ENCODE results near the gene INPP5D. TPM values are rescaled to one million over a fixed set of nuclear protein-coding genes. Genes with fewer than 3 reads are reported as not detected.

Gene INPP5D
- total RNA-seq, 1 experiment from 2014 or later: 2.3 TPM

DNA sequence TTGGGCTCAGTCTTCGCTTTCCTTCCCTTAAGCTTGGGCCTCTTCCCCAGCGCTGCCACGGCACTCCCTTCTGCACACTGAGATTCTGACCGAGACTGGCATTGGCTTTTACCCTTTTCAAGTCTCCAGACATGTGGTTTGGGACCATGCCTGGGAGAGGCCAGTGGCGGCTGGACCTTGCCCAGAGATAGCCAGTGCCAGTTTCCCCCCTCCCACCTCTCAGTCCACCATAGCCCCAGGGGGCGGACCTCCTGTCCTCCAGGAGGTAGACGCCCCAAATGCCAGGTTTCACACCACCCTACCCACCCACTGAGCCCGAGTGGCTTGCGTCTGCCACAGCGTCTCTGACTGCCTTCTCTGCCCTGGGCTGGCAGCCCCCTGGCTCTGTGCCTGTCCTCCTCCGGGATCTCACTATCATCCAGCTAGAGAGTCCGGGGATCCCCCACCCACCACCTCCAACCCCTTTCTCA lies 47.7 kb downstream of the INPP5D start:
- Histone ChIP-seq H3K27me3 (replicated peaks; ENCODE audit: insufficient read depth, low read depth, low read length, poor library complexity) (no peaks in the 10 kb centered on the region), H3K27ac (ENCODE audit: low read depth, low read length, poor library complexity, severe bottlenecking) (no peak overlapping the region), H3K9me3 (ENCODE audit: low read depth, low read length, poor library complexity, severe bottlenecking) (no peaks in the 10 kb centered on the region), H3K4me3 (ENCODE audit: low read depth, low read length, poor library complexity, severe bottlenecking) (no peak overlapping the region), H3K36me3 (ENCODE audit: insufficient read depth, low read length, poor library complexity, severe bottlenecking) (no peaks in the 10 kb centered on the region), H3K4me1 (ENCODE audit: insufficient read depth, low read length, poor library complexity, severe bottlenecking) (no peaks in the 10 kb centered on the region)
- DNase-seq (ENCODE audit: low spot score): no peak
- ChIA-PET POLR2A (ENCODE audit: low non-redundant PET) (no interaction called here), CTCF (no interaction called here)
- intact Hi-C loops (cut with micrococcal nuclease; ENCODE audit: unreplicated experiment): no loop called here
- TF ChIP-seq, protein P1, sequence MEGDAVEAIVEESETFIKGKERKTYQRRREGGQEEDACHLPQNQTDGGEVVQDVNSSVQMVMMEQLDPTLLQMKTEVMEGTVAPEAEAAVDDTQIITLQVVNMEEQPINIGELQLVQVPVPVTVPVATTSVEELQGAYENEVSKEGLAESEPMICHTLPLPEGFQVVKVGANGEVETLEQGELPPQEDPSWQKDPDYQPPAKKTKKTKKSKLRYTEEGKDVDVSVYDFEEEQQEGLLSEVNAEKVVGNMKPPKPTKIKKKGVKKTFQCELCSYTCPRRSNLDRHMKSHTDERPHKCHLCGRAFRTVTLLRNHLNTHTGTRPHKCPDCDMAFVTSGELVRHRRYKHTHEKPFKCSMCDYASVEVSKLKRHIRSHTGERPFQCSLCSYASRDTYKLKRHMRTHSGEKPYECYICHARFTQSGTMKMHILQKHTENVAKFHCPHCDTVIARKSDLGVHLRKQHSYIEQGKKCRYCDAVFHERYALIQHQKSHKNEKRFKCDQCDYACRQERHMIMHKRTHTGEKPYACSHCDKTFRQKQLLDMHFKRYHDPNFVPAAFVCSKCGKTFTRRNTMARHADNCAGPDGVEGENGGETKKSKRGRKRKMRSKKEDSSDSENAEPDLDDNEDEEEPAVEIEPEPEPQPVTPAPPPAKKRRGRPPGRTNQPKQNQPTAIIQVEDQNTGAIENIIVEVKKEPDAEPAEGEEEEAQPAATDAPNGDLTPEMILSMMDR (conservative IDR thresholded peaks at IDR 0.05; ENCODE audit: low read depth, low read length): no peak
- TF ChIP-seq EZH2 (IDR thresholded peaks at IDR 0.05; ENCODE audit: borderline replicate concordance, low read depth, low read length, poor library complexity, severe bottlenecking): no peak
- no TSS peak for BruUV-seq (replicated peaks)

DNA sequence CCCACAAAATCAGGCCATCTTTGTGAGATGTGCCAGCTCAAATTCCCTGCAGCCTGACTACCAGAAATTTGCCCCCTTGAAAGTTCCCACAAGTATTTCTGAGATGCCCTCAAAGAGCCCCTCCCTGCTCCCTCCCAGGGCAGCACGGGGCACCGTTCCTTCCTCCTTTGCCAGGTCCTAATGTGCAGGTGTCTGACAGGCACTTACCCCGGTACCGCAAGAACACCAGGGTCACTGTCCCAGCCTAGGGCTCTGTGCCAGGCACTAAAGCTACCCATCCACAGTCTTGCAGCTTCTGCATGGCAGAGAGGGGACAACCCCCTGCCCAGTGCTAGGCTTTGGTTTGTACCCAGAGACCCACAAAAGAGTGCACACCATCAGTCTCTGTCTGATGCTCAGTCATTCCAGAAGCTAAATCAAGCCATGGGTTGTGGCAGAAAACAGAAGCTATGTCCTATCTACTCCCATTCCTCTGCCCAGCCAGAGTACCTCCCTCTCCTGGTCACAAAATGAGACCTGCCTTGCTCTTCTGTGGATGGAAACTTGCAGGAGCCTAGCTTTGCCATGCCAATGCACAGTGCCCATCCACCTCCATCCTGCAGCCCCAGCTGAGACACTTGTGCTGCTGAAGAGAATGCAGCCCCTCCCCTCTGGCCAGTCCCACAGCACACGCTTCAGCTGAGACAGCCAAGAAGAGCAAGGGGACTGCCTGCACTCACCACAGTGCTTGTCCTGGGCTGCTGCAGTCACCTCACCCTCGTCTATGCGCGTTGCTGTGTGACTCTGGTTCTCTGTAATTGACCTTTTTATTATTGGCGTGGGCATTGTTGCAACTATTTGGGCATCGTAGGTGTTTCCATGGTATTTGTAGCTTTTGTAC lies 48.7 kb downstream of the INPP5D start:
- H3K4me1 ChIP-seq (ENCODE audit: insufficient read depth, low read length, poor library complexity, severe bottlenecking): no peaks in the 10 kb centered on the region
- H3K27me3 ChIP-seq (replicated peaks; ENCODE audit: insufficient read depth, low read depth, low read length, poor library complexity): no peaks in the 10 kb centered on the region
- no peaks in the 10 kb centered on the region for H3K36me3 ChIP-seq (ENCODE audit: insufficient read depth, low read length, poor library complexity, severe bottlenecking)
- intact Hi-C loops (cut with micrococcal nuclease; ENCODE audit: unreplicated experiment): no loop called here
- no peak for DNase-seq (ENCODE audit: low spot score)
- no TSS peak for BruUV-seq (replicated peaks)
- H3K27ac ChIP-seq (ENCODE audit: low read depth, low read length, poor library complexity, severe bottlenecking): no peak overlapping the region
- ChIA-PET CTCF (no interaction called here), POLR2A (ENCODE audit: low non-redundant PET) (no interaction called here)
- TF ChIP-seq EZH2 (IDR thresholded peaks at IDR 0.05; ENCODE audit: borderline replicate concordance, low read depth, low read length, poor library complexity, severe bottlenecking): no peak
- TF ChIP-seq, protein P1 (conservative IDR thresholded peaks at IDR 0.05; ENCODE audit: low read depth, low read length): no peak
- H3K4me3 ChIP-seq (ENCODE audit: low read depth, low read length, poor library complexity, severe bottlenecking): no peak overlapping the region
- H3K9me3 ChIP-seq (ENCODE audit: low read depth, low read length, poor library complexity, severe bottlenecking): no peaks in the 10 kb centered on the region

DNA sequence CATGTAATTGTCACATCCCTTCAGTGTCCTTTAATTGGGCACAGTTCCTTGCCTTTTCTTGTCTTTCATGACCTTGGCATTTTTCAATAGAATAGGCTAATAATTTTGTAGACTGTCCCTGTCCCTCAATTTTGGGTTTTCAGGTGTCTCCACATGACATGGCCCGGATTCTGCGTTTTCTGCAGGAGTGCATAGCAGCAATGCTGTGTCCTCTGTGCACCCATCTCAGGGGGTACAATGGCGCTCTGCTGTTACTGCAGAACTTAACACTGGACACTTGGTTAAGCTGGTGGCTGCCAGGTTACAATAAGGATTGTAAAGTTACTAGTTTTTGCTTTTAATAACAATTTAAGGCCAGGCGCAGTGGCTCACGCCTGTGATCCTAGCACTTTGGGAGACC lies 51.3 kb downstream of the INPP5D start:
- no peaks in the 10 kb centered on the region for H3K36me3 ChIP-seq (ENCODE audit: insufficient read depth, low read length, poor library complexity, severe bottlenecking)
- TF ChIP-seq, protein P1 (conservative IDR thresholded peaks at IDR 0.05; ENCODE audit: low read depth, low read length): no peak
- TF ChIP-seq EZH2 (IDR thresholded peaks at IDR 0.05; ENCODE audit: borderline replicate concordance, low read depth, low read length, poor library complexity, severe bottlenecking): no peak
- DNase-seq (ENCODE audit: low spot score): no peak
- H3K27me3 ChIP-seq (replicated peaks; ENCODE audit: insufficient read depth, low read depth, low read length, poor library complexity): no peaks in the 10 kb centered on the region
- no peaks in the 10 kb centered on the region for H3K9me3 ChIP-seq (ENCODE audit: low read depth, low read length, poor library complexity, severe bottlenecking)
- ChIA-PET CTCF (no interaction called here), POLR2A (ENCODE audit: low non-redundant PET) (no interaction called here)
- no peak overlapping the region for H3K4me3 ChIP-seq (ENCODE audit: low read depth, low read length, poor library complexity, severe bottlenecking)
- no peak overlapping the region for H3K27ac ChIP-seq (ENCODE audit: low read depth, low read length, poor library complexity, severe bottlenecking)
- BruUV-seq (replicated peaks): no TSS peak
- no peaks in the 10 kb centered on the region for H3K4me1 ChIP-seq (ENCODE audit: insufficient read depth, low read length, poor library complexity, severe bottlenecking)
- intact Hi-C loops (cut with micrococcal nuclease; ENCODE audit: unreplicated experiment): no loop called here

Data from A673 (cell line).